Fibroblast of skin of back (primary cell): ENCODE measurements around the gene YY1.
"Not testable (repeated sequence)": the region's sequence is repeated elsewhere in the genome, so short reads cannot be mapped to it uniquely, and the experiment has no call there.

Experiments
- DNase-seq: peaks from one replicate; pipeline ENCODE4 v3.0.0-alpha.2; 2013

The YY1 gene

DNA sequence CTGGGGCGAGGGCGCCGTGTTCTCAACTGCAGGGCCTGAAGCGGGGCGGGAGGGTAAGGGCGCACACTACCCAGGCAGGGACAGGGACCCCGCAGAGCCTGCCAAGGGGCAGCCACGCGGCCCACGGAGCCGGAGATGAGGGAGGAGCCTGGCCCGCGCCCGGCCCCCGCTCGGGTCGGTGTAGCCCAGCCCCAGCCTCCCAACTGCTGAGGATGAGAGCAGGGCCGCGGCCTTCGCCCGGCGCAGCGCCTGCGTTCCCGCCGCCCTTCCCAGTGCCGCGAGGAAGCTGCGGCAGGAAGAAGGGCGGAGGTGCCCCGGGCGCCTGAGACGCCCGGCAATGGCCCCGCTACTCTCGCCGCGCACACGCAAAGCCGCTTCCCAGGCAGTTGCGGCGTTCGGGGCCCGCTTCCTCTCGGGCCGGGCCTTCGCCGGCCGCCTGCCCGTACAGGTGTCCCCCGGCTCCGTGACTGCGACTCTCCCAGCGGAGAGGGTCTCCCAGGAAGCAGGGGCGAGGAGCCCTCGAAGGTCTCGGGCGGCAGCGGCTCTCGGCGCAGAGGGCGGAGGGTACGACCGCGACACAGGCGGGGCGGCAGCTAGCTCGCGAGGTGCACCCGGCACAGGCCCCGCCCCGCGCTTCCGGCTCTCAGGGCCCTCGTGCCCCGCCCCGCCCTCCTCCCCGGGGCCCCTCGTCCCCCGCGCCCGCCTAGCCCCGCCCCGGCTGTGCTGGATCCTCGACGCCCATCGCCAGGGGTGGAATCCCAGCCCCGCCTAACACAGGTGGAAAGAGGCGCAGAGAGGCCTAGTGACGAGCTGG is 24.8 kb upstream of the YY1 start:
- peak; percentile 73 for DNase-seq

DNA sequence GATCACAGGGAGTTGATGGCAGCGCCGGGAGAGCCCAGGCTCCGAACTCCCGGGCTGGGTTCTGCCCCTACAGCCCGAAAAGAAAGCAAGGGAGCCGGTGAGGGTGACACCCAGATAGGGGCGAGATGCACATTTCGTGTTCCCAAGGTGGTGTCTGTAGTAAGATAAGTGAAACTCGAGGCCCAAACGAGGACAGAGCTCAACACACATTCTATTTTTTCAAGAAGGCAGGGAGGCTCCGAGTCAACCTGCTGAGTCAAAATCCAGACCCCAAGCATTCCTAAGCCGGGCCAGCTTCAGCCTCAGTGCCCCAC is 24.2 kb upstream of the YY1 start:
- no peak for DNase-seq

DNA sequence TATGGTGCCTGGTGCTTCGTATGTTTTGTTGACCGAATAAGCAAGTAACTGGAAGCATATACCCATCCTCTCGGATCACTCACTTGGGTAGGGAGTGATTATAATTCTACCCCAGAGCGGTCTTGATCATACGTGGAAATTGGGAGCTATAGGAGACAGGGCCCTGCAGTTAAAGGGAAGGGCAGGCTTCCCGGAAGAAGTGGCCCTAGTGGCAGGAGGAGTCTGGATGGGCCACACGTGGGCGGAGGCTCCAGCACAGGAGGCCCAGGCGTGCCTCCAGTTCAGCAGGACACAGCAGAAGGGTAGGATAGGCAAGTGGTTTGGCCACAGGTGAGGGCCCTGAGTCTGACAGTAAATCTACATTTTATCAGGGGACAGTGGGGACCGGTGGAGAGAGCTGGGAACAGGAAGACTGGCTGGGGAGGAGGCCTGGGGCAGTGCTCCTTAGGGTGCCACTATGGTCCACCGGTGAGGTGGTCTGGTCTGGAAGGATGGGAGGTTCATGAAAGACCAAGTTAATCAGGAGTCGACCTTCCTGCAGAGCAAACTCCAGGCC is 23.5 kb upstream of the YY1 start:
- no peak for DNase-seq

DNA sequence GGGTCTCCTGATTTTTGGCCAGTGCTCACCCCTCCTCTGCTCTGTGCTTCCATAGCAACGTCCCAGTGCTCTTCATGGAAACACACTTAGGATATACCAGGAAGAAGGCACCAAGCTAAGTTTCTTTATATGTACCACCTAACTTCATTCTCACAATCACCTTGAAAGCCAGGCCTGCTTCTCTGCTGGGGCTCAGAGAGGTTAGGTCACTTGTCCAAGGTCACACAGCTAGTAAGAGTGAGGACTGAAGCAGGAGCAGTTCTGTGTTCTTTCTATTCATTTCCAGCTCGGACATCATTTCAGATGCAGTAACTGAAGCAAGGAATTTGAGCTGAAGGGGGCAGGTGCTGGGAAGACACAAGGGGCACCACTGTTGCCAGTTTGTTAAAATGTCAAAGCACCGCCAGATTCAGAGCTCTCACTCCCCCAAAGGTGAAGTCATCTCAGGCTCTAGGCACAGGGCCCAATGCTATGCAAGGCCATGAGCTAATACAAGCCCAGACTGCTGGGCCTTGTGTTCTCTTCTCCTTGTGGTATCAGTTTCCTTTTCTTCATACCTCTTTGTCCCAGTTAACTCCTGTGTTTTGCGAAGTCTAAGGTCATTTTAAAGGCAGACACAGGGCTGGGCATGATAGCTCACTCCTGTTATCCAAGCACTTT is 19.7 kb upstream of the YY1 start:
- DNase-seq: no peak

DNA sequence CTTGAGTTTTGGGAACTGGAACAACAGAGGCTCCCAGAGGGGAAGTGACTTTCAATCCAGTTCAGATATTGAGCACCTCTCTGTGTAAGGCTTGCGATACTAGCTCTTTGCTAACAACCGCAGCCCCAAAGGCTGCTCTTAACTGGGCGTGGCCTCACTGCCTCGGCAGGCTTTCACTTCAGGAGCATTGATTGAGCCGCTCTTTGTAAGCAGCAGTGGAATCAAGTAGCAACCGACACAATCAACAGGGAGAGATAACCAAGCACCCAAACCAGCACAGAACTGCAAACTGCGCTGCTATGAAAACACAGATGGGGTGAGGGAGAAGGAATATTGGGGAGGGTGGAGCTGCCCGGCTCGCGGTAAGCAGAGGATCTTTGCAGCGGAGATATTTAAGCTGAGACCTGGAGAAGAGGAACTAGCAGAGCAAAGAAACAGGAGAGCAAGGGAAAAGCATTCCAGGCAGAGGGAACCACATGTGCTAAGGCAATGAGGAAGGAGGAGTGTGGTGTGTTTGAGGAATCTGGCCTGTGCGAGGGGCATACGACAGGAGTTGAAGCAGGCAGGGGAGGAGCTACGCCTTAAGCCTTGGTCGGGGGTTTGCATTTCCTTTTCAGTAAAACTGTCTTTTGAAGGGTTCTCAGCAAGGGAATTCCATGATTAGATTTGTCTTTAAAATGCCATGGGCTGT is 17.3 kb upstream of the YY1 start:
- DNase-seq: peak; percentile 56

DNA sequence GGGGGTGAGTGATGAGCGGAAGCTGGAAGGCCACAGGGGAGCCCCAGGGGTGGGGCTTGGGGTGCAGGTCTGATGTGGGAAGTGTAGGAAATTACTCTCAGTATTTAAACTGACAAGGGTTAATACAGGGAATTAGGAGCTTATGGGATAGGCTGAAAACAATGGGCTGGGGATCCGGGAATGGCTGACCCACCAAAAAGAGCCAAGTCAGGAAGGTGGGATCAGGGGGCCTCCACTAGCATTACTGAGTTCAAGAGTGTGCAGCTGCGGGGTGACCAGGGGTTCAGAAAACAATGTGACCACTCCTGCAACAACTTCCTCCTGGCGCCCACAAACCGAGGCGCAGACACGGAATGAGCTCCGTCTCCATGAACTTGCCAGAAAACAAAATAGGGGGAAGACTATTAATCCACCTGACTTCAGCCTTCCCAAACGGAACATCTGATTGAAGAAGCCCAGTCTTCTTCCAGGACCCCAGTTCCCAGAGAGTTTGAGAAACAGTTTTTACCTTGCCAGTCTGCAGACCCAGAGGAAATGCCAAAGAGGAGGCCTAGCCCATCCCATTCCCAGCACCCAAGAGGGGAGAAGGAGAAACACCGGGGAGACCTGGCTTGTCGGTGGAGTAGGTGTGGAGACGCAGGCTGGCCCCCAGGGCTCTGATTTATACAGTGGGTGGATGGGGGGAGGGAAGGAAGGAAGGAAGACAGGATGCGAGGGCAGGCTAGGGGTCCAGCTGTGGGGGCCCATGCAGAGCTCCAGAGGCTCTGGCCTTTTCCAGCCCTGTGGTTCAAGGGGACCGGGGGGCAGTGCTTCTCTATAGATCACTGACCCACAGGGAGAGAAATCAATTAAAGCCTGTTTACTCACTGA is 16.5 kb upstream of the YY1 start:
- no peak for DNase-seq

DNA sequence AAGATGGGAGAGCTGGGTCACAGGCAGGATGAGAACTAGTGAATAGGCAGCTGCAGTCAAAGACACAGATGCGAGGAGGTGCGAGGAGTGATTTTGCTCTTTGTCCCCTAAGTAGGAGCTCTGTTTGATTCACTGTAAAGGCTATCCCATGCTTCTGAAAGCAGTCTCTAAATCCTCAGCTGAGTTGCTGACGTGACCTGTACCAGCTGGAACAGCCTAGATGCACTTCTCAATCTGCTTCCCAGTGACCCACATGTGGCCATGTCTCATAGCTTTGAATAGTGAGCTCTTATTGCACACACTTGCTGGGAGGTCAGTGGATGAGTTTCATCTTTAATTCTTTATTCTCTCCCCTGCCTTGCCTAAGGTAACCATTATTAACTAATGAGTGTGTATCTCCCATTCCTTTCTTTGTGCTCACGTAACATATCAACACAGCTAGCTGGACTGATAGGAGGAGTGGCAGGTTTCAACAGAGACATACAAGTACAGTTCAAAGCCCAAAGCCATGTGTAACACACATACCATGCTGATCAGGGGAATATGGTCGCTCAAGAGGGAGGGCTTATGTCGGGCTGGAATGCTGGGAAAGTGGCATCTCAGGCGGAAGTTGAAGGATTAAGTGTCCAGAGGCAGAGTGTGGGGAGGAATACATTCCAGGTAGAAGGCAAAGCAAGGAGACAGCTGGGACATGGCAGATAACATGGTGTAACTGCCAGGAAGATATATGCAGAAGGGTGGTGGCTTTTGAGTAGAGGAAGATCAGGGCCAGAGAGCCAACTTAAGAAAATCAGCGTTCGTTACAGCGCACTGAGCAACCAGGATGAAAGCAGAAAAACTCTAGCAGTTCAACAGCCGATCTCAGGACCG is 15.4 kb upstream of the YY1 start:
- DNase-seq: no peak

DNA sequence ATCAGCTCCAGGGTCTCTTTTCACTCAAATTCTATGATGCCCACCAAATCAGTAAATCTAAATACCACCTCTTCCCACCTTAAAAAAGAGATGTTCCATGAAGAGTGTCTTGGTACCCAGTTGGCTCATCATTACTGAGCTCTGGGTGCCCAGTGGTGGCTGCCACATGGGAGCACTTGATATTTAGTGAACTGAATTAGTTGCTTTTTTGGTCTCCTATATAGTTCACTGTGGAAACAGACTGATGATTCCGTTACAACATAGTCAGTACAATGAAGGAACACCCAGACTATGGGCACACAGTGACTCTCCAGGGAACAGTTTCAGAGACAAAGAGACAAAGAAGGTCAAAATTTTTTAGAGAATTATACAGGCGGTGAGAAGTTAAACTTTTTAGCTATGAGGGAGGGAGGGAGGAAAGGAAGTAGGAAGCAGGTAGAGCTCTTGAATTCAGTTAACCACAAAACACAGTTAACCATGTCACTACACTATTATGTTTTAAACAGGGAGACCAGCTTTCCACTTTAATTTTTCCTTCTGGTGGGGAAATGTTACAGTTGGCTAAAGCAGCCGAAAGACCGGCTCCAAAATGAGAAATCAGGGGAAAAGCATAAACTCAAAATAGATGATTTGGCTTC is 14.6 kb upstream of the YY1 start:
- no peak for DNase-seq

DNA sequence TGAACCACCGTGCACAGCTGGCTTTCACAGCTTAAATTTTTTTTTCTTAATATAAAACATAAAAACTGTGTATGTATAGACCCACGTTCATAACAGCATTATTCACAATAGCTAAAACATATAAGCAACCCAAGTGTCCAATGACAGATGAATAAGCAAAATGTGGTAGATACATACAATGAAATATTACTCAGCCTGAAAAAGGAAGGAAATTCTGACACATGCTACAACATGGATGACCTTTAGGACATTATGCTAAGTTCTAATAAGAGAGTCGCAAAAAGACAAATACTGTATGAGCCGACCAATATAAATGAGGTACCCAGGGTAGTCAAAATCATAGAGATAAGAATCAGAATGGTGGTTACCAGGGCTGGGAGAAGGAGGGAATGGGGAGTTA is 13.8 kb upstream of the YY1 start:
- no peak for DNase-seq

DNA sequence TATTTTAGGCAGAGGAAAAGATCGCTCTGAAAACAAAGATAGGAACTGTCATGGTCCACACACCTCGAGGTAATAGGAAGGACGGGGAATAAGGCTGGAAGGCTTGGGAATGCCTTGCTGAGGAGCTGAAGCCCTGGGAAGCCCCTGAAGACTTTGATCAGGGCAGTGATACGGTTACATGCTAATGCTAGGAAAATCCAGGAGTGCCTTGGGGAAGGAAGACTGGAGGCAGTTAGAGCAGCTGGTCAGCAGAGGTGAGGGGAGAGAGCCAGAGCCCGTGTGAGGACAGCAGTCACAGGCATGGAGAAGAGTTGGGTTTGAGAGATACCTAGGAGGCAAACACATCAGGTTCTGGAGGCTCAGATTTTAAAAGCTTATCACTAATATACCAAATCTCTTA is 8.6 kb upstream of the YY1 start:
- no peak for DNase-seq

DNA sequence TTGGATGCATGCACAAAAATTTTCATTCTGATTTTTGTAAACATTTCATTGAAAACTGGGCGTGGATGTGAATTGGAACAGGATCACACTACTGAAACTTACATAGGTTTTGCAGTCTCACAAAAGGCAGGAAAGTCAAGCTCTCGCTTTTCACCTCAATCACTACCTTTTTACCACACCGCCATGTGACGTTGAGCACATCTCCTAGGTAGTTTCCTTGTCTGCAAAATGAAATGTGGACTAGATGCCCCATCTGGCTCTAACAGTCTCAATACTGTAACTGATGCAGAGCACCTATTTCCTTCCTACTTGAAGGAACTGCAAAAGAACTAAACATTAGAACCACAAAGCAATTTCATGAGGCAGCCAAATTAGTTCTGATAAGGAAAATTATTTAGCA is 4.4 kb upstream of the YY1 start:
- no peak for DNase-seq

DNA sequence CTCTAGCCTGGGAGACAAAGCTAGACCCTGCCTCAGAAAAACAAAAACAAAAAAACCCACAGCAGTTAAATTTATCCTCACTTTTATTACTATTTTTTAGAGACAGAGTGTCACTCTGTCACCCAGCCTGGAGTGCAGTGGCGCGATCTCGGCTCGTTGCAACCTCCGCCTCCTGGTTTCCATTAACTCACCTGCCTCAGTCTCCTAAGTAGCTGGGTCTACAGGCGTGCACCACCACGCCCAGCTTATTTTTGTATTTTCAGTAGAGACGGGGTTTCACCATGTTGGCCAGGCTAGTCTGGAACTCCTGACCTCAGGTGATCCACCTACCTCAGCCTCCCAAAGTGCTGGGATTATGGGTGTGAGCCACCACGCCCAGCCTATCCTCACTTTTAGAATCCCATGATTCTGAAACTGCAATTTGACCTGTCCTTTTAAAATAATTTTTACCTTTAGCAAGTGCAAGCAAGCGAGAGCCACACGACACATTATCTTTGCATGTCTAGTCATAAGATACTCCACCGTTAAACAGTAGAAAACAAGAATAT is 2.6 kb upstream of the YY1 start:
- not testable (repeated sequence) for DNase-seq

DNA sequence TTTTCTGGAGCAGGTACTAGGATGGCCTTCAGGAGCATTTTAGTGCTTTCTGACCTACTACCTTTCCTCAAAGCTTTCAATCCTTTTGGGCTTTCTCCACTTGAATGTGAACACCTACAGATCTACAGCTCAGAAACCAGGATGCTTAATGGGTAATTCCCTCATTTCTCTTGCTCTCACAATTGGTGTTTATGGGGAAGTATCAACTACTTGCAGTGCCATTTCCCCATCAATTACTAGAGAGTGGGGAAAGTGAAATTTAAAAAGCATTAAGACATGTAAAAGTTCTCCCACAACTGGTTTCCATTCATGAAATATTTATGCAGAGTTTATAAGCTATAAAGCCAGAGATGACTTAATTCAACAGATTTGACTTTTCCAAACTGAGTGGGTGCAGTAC is 2.1 kb upstream of the YY1 start:
- DNase-seq: no peak

DNA sequence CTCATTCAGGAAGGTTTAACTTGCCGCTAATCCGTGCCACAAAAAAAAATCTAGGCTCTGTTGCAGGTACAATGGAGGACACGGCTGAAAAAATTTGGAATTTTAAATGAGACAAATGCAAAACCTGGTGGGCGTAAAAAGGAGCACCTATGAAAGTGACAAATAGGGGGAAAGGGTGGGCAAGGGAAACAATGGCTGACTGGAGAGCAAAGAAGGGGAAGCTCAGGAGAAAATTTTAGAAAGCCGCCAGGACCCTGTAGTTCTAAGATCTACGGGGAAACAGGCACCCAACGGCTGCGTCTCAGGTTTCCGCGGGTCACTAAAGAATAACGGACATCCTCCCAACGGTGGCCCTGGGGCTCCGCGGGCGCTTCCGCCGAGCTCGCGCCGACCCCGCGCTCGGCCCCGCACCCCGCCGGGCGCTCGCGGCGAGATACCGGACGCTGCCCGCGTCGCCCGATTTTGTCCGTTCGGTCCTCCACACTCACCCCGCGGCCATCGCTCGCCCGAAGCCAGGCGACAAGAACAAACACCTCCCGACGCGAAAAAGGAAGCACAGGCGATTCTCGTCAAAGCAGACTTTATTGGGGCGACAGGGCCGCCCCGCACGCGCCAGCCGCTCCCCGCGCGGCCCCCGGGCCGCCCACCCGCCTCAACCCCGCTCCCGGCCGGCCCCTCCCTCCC is 1.1 kb upstream of the YY1 start:
- peak; percentile 63 for DNase-seq

DNA sequence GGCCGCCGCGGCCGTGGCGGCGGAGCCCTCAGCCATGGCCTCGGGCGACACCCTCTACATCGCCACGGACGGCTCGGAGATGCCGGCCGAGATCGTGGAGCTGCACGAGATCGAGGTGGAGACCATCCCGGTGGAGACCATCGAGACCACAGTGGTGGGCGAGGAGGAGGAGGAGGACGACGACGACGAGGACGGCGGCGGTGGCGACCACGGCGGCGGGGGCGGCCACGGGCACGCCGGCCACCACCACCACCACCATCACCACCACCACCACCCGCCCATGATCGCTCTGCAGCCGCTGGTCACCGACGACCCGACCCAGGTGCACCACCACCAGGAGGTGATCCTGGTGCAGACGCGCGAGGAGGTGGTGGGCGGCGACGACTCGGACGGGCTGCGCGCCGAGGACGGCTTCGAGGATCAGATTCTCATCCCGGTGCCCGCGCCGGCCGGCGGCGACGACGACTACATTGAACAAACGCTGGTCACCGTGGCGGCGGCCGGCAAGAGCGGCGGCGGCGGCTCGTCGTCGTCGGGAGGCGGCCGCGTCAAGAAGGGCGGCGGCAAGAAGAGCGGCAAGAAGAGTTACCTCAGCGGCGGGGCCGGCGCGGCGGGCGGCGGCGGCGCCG is 381 bp downstream of the YY1 start:
- DNase-seq: no peak

DNA sequence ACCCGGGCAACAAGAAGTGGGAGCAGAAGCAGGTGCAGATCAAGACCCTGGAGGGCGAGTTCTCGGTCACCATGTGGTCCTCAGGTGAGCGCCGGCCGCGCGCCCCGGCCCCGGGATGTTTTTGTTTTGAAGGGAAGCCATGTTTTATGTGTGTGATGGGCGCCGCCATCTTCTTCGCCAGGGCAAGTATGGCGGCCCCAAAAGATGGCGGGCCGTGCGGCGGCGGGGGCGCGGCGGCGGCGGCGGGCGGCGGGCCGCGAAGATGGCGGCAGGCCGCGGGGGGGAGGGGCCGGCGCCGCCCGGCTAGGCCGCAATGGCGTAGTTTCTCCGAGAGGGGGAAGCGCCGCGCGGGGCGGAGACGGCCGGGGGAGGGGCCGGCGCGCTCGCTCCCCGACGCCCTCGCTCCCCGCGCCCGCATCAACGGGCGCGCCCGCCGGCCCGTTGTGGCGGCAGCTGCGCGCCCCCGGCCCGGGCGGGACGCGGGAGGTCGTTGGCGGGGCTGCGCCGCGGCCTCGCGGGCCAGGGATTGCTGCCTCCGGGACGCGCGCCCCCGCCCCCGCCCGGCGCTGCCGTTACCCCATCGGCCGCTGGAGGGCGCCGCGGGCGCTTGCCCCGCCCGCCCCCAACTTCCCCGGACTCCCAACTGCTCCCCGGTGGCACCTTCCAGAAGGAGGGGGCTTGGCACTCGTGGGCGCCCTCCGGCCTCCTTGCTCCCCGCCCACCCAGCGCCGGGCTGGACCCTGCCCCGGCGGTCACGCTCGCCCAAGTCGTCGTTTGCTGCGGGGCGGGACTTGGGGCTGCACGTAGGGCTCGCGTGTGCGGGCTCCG is 1.1 kb downstream of the YY1 start:
- DNase-seq: peak; percentile 94

DNA sequence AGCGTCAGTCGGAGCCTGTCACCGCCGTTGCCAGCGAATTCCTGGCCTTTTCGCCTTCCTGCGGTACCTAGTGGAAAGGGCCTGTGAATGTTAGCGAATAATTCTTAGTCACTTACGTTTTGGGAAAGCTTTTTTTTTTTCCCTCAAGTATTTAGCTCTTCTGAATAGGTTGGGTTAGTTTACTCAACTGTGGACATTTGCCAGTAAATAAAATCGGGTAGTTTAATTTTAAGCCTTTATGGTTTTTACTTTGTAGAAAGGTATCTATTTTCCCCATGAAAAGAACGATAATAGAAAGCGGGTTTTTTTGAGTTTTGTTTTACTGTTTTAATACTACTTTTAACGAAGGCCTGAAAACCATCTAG is 1.7 kb downstream of the YY1 start:
- DNase-seq: no peak

DNA sequence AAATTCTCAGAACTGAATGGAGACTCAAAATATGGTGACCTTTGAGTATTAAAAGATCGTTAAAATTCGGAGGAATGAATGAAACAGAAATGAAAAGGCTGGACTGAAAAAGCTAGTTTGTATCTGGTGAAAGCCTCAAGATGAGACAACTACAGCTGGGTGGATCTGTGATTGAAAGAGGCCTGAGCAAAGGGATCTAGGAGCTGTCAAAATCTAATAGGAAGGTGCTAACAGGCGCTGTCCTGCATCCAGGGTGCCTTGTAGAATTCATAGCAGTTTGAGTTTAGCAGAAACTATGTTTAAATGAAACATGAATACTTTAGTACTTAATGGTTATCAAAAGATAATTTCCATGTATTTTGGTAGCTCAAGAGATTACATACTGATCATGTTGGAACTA is 2.3 kb downstream of the YY1 start:
- no peak for DNase-seq

DNA sequence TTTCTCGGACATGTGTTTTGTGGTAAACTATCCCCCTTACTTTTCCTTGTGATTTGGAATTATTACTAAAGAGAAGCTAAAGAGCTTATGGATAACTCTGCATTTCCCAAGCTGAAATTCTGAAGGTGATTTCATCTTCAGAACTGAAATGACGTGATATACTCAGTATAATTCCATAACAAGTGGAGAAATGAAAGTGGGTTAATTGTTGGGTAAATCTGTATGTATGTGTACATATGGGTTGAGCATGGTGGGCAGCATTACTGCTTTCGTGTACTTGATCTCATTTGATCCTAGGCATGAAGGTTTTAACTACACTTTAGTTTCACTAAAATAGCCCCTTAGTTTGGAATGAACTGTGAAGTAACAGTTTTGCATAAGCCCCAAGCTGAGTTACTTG is 4.1 kb downstream of the YY1 start:
- DNase-seq: no peak
